RWPE2 (cell line): ENCODE results near the gene MTMR2.

Experiments used
- ATAC-seq: fragments of 200-7000 bp; cut with Tn5 transposase; 3 replicates; pipeline ENCODE4 v1.9.1; 2021; ENCODE audit warnings: low read depth
- DNase-seq: peaks from one replicate; pipeline ENCODE4 v3.0.0-alpha.2; 2020; ENCODE audit warnings: low spot score
- H3K27ac ChIP-seq: fragments of 450-650 bp; 2 replicates; pipeline ENCODE4 v1.5.1; 2017; ENCODE audit warnings: mild to moderate bottlenecking; ENCODE audit not compliant: poor library complexity, severe bottlenecking
- H3K27me3 ChIP-seq: fragments of 250-450 bp; sonication (Bioruptor Pico); 2 replicates; pipeline ENCODE4 v1.5.1; 2021; ENCODE audit warnings: mild to moderate bottlenecking, moderate library complexity; ENCODE audit not compliant: insufficient read depth, poor library complexity, severe bottlenecking
- H3K36me3 ChIP-seq: fragments of 250-450 bp; sonication (Bioruptor Pico); 2 replicates; pipeline ENCODE4 v1.5.1; 2020; ENCODE audit warnings: low read depth, mild to moderate bottlenecking, moderate library complexity
- H3K4me1 ChIP-seq: fragments of 250-450 bp; sonication (Bioruptor Pico); 2 replicates; pipeline ENCODE4 v1.5.1; 2021; ENCODE audit warnings: mild to moderate bottlenecking, moderate library complexity; ENCODE audit not compliant: insufficient read depth, poor library complexity, severe bottlenecking
- H3K4me3 ChIP-seq: fragments of 250-450 bp; sonication (Bioruptor Pico); 2 replicates; pipeline ENCODE4 v1.5.1; 2021; ENCODE audit warnings: mild to moderate bottlenecking, moderate library complexity; ENCODE audit not compliant: severe bottlenecking
- H3K9me3 ChIP-seq: fragments of 250-450 bp; sonication (Bioruptor Pico); 2 replicates; pipeline ENCODE4 v1.5.1; 2021; ENCODE audit warnings: mild to moderate bottlenecking, moderate library complexity; ENCODE audit not compliant: severe bottlenecking
- CTCF ChIP-seq: fragments of 450-650 bp; IDR thresholded peaks from one replicate; pipeline ENCODE4 v1.5.1; 2017; ENCODE audit warnings: mild to moderate bottlenecking, moderate library complexity; ENCODE audit not compliant: poor library complexity, severe bottlenecking

Gene MTMR2

GRCh38 chr11:95925011-95925410 lies 1.1 kb upstream of the MTMR2 start:
- peak overlapping the region; percentile 84 for H3K4me3 ChIP-seq
- peaks cover 15% of the 10 kb centered on the region for H3K4me1 ChIP-seq
- peak overlapping the region; percentile 82 for H3K27ac ChIP-seq

GRCh38 chr11:95924414-95924760 lies 480 bp upstream of the MTMR2 start:
- DNase-seq: no peak

More at GRCh38 chr11:95925011-95925410, 1.1 kb upstream of the MTMR2 start:
- DNase-seq (no peak), ATAC-seq (peak; percentile 68)
- no peak for TF ChIP-seq CTCF
- H3K9me3 ChIP-seq: no peaks in the 10 kb centered on the region
- no peaks in the 10 kb centered on the region for H3K36me3 ChIP-seq
- no peaks in the 10 kb centered on the region for H3K27me3 ChIP-seq

GRCh38 chr11:95923439-95923727 lies 524 bp downstream of the MTMR2 start:
- no peak for ATAC-seq
- peak overlapping the region; percentile 84 for H3K4me3 ChIP-seq
- no peak for DNase-seq
- H3K27ac ChIP-seq: peak overlapping the region; percentile 82
- H3K4me1 ChIP-seq: peaks cover 15% of the 10 kb centered on the region
- H3K27me3 ChIP-seq: no peaks in the 10 kb centered on the region
- no peaks in the 10 kb centered on the region for H3K36me3 ChIP-seq
- H3K9me3 ChIP-seq: no peaks in the 10 kb centered on the region
- no peak for TF ChIP-seq CTCF

More at GRCh38 chr11:95924414-95924760, 480 bp upstream of the MTMR2 start:
- peak overlapping the region; percentile 82 for H3K27ac ChIP-seq
- H3K27me3 ChIP-seq: no peaks in the 10 kb centered on the region
- no peak for TF ChIP-seq CTCF
- H3K36me3 ChIP-seq: no peaks in the 10 kb centered on the region
- H3K4me3 ChIP-seq: peak overlapping the region; percentile 84
- H3K4me1 ChIP-seq: peaks cover 15% of the 10 kb centered on the region
- peak; percentile 24 for ATAC-seq
- H3K9me3 ChIP-seq: no peaks in the 10 kb centered on the region

GRCh38 chr11:95922536-95923438 lies 1.1 kb downstream of the MTMR2 start:
- Histone ChIP-seq H3K9me3 (no peaks in the 10 kb centered on the region), H3K4me1 (peaks cover 15% of the 10 kb centered on the region), H3K27me3 (no peaks in the 10 kb centered on the region), H3K4me3 (peak overlapping the region; percentile 84), H3K36me3 (no peaks in the 10 kb centered on the region), H3K27ac (peak overlapping the region; percentile 82)
- ATAC-seq: no peak
- no peak for DNase-seq
- TF ChIP-seq CTCF: no peak

- no peak for DNase-seq
- no peak for TF ChIP-seq CTCF
- Histone ChIP-seq H3K9me3 (no peaks in the 10 kb centered on the region), H3K4me1 (peaks cover 22% of the 10 kb centered on the region), H3K4me3 (no peak overlapping the region), H3K27me3 (no peaks in the 10 kb centered on the region), H3K27ac (peak overlapping the region; percentile 82), H3K36me3 (no peaks in the 10 kb centered on the region)
- no peak for ATAC-seq
Measured at GRCh38 chr11:95922099-95922498, 1.8 kb downstream of the MTMR2 start.
